Activated T-cell treated with anti-CD3 and anti-CD28 coated beads, Interleukin-2, amount 50 U/mL, for 4 hours (primary cell): ENCODE measurements around the gene SRGAP1. TPM values are rescaled to one million over a fixed set of nuclear protein-coding genes. Genes with fewer than 3 reads are reported as not detected.

ENCODE experiments used
- ATAC-seq, 2 donors: fragments of 200-7000 bp; cut with Tn5 transposase; one replicate each; pipeline ENCODE4 v1.10.0; 2021
- DNase-seq: peaks from one replicate; pipeline ENCODE4 v3.0.0-alpha.2; 2020
- H3K27me3 Mint-ChIP-seq: one replicate; pipeline ENCODE4 v1.8.0; 2021; ENCODE audit warnings: low read depth, mixed read lengths
- H3K36me3 Mint-ChIP-seq: one replicate; pipeline ENCODE4 v1.8.0; 2022; ENCODE audit warnings: mixed read lengths; ENCODE audit not compliant: insufficient read depth
- H3K4me1 Mint-ChIP-seq: one replicate; pipeline ENCODE4 v1.8.0; 2021; ENCODE audit warnings: low read depth, mixed read lengths
- H3K4me3 Mint-ChIP-seq: one replicate; pipeline ENCODE4 v1.8.0; 2021; ENCODE audit warnings: mild to moderate bottlenecking, moderate library complexity, mixed read lengths
- H3K9me3 Mint-ChIP-seq: one replicate; pipeline ENCODE4 v1.8.0; 2021; ENCODE audit warnings: mixed read lengths
- total RNA-seq, 3 donors: library from RNA; stranded (reverse); gene quantifications; one replicate each; pipeline ENCODE4 v1.2.1, GENCODE V29; 2021

Gene SRGAP1
- total RNA-seq, 3 donors from 2014 or later = 0.27 to 0.74 (median 0.33) TPM

- DNase-seq (no peak), ATAC-seq (no peak)
- Mint-ChIP-seq H3K27me3 (peaks cover 5% of the 10 kb centered on the region), H3K36me3 (no peaks in the 10 kb centered on the region), H3K9me3 (no peaks in the 10 kb centered on the region), H3K4me1 (no peaks in the 10 kb centered on the region), H3K4me3 (no peak overlapping the region)
Measured at GRCh38 chr12:63937378-63938316, 93.1 kb downstream of the SRGAP1 start.

- ATAC-seq = no peak
- no peaks in the 10 kb centered on the region for H3K36me3 Mint-ChIP-seq
- no peaks in the 10 kb centered on the region for H3K9me3 Mint-ChIP-seq
- H3K4me1 Mint-ChIP-seq = no peaks in the 10 kb centered on the region
- DNase-seq = no peak
- no peak overlapping the region for H3K4me3 Mint-ChIP-seq
- no peaks in the 10 kb centered on the region for H3K27me3 Mint-ChIP-seq
Measured at GRCh38 chr12:63940310-63941005, 96.0 kb downstream of the SRGAP1 start.

GRCh38 chr12:63941166-63941800 lies 96.8 kb downstream of the SRGAP1 start:
- Mint-ChIP-seq H3K27me3 (no peaks in the 10 kb centered on the region), H3K9me3 (no peaks in the 10 kb centered on the region), H3K36me3 (no peaks in the 10 kb centered on the region), H3K4me3 (no peak overlapping the region), H3K4me1 (peaks cover 1% of the 10 kb centered on the region)
- ATAC-seq (no peak), DNase-seq (no peak)

- no peak for DNase-seq
- no peak for ATAC-seq
- peaks cover 1% of the 10 kb centered on the region for H3K4me1 Mint-ChIP-seq
- H3K9me3 Mint-ChIP-seq = no peaks in the 10 kb centered on the region
- H3K27me3 Mint-ChIP-seq = no peaks in the 10 kb centered on the region
- no peaks in the 10 kb centered on the region for H3K36me3 Mint-ChIP-seq
- no peak overlapping the region for H3K4me3 Mint-ChIP-seq
Measured at GRCh38 chr12:63941879-63942278, 97.4 kb downstream of the SRGAP1 start.

GRCh38 chr12:63942464-63943241 lies 98.2 kb downstream of the SRGAP1 start:
- ATAC-seq (no peak), DNase-seq (no peak)
- H3K4me1 Mint-ChIP-seq = peaks cover 1% of the 10 kb centered on the region
- H3K4me3 Mint-ChIP-seq = no peak overlapping the region
- H3K27me3 Mint-ChIP-seq = no peaks in the 10 kb centered on the region
- H3K36me3 Mint-ChIP-seq = no peaks in the 10 kb centered on the region
- no peaks in the 10 kb centered on the region for H3K9me3 Mint-ChIP-seq

- no peaks in the 10 kb centered on the region for H3K9me3 Mint-ChIP-seq
- DNase-seq (no peak), ATAC-seq (no peak)
- H3K36me3 Mint-ChIP-seq = no peaks in the 10 kb centered on the region
- H3K27me3 Mint-ChIP-seq = no peaks in the 10 kb centered on the region
- no peak overlapping the region for H3K4me3 Mint-ChIP-seq
- H3K4me1 Mint-ChIP-seq = peaks cover 1% of the 10 kb centered on the region
Measured at GRCh38 chr12:63944034-63944579, 99.6 kb downstream of the SRGAP1 start.

- DNase-seq (no peak), ATAC-seq (no peak)
- no peak overlapping the region for H3K4me3 Mint-ChIP-seq
- no peaks in the 10 kb centered on the region for H3K27me3 Mint-ChIP-seq
- H3K9me3 Mint-ChIP-seq = no peaks in the 10 kb centered on the region
- no peaks in the 10 kb centered on the region for H3K36me3 Mint-ChIP-seq
- H3K4me1 Mint-ChIP-seq = peaks cover 1% of the 10 kb centered on the region
Measured at GRCh38 chr12:63944586-63945228, 100.2 kb downstream of the SRGAP1 start.

- Mint-ChIP-seq H3K9me3 (no peaks in the 10 kb centered on the region), H3K4me1 (peaks cover 1% of the 10 kb centered on the region), H3K36me3 (no peaks in the 10 kb centered on the region), H3K27me3 (no peaks in the 10 kb centered on the region), H3K4me3 (no peak overlapping the region)
- DNase-seq (no peak), ATAC-seq (no peak)
Measured at GRCh38 chr12:63945777-63946176, 101.3 kb downstream of the SRGAP1 start.

- no peak for DNase-seq
- Mint-ChIP-seq H3K4me3 (no peak overlapping the region), H3K36me3 (no peaks in the 10 kb centered on the region), H3K9me3 (no peaks in the 10 kb centered on the region), H3K4me1 (peaks cover 1% of the 10 kb centered on the region), H3K27me3 (peaks cover 3% of the 10 kb centered on the region)
- no peak for ATAC-seq
Measured at GRCh38 chr12:63948211-63948610, 103.7 kb downstream of the SRGAP1 start.

GRCh38 chr12:63949902-63950301 lies 105.4 kb downstream of the SRGAP1 start:
- no peak for DNase-seq
- Mint-ChIP-seq H3K36me3 (no peaks in the 10 kb centered on the region), H3K27me3 (peaks cover 3% of the 10 kb centered on the region), H3K4me3 (no peak overlapping the region), H3K9me3 (no peaks in the 10 kb centered on the region), H3K4me1 (peaks cover 1% of the 10 kb centered on the region)
- ATAC-seq = no peak

- H3K9me3 Mint-ChIP-seq = no peaks in the 10 kb centered on the region
- H3K27me3 Mint-ChIP-seq = peaks cover 6% of the 10 kb centered on the region
- DNase-seq (no peak), ATAC-seq (no peak)
- no peaks in the 10 kb centered on the region for H3K36me3 Mint-ChIP-seq
- no peak overlapping the region for H3K4me3 Mint-ChIP-seq
- H3K4me1 Mint-ChIP-seq = no peaks in the 10 kb centered on the region
Measured at GRCh38 chr12:63952995-63953394, 108.5 kb downstream of the SRGAP1 start.

- Mint-ChIP-seq H3K4me1 (no peaks in the 10 kb centered on the region), H3K9me3 (no peaks in the 10 kb centered on the region), H3K36me3 (no peaks in the 10 kb centered on the region), H3K4me3 (no peak overlapping the region), H3K27me3 (peaks cover 6% of the 10 kb centered on the region)
- DNase-seq (no peak), ATAC-seq (no peak)
Measured at GRCh38 chr12:63955831-63956666, 111.5 kb downstream of the SRGAP1 start.

- ATAC-seq = no peak
- H3K27me3 Mint-ChIP-seq = peaks cover 3% of the 10 kb centered on the region
- DNase-seq = no peak
- H3K4me3 Mint-ChIP-seq = no peak overlapping the region
- no peaks in the 10 kb centered on the region for H3K9me3 Mint-ChIP-seq
- no peaks in the 10 kb centered on the region for H3K36me3 Mint-ChIP-seq
- H3K4me1 Mint-ChIP-seq = no peaks in the 10 kb centered on the region
Measured at GRCh38 chr12:63957496-63957895, 113.0 kb downstream of the SRGAP1 start.
